Type B pancreatic cell (in vitro differentiated cells): ENCODE data around the gene TBX4. TPM values are rescaled to one million over a fixed set of nuclear protein-coding genes. Genes with fewer than 3 reads are reported as not detected.

Experiments
- DNase-seq: peaks from one replicate; pipeline ENCODE4 v3.0.0; 2021; ENCODE audit warnings: mixed read lengths; ENCODE audit not compliant: unreplicated experiment; ENCODE audit errors: extremely low spot score
- H3K27ac Mint-ChIP-seq: 2 replicates; pipeline ENCODE4 v1.8.0; 2021; ENCODE audit warnings: mild to moderate bottlenecking, mixed read lengths
- H3K27me3 Mint-ChIP-seq: 2 replicates; pipeline ENCODE4 v1.8.0; 2021; ENCODE audit warnings: mixed read lengths
- H3K36me3 Mint-ChIP-seq: 2 replicates; pipeline ENCODE4 v1.8.0; 2021; ENCODE audit warnings: mixed read lengths
- H3K4me1 Mint-ChIP-seq: one replicate; pipeline ENCODE4 v1.8.0; 2021; ENCODE audit warnings: mixed read lengths; ENCODE audit not compliant: unreplicated experiment
- H3K4me3 Mint-ChIP-seq: 2 replicates; pipeline ENCODE4 v1.8.0; 2021; ENCODE audit warnings: mild to moderate bottlenecking, mixed read lengths
- H3K9me3 Mint-ChIP-seq: 2 replicates; pipeline ENCODE4 v1.8.0; 2021; ENCODE audit warnings: mixed read lengths
- total RNA-seq: library from RNA; stranded (reverse); gene quantifications from 2 replicates; pipeline ENCODE4 v1.2.1, GENCODE V29; 2021; ENCODE audit warnings: low replicate concordance
- TF ChIP-seq, protein P1 (sequence below): fragments of 200-600 bp; sonication (generic); conservative IDR thresholded peaks from 2 replicates; pipeline ENCODE4 v1.5.0; 2021; ENCODE audit warnings: antibody characterized with exemption, mild to moderate bottlenecking

The TBX4 gene
- total RNA-seq, 1 donor from 2014 or later, result 1.8 TPM

DNA sequence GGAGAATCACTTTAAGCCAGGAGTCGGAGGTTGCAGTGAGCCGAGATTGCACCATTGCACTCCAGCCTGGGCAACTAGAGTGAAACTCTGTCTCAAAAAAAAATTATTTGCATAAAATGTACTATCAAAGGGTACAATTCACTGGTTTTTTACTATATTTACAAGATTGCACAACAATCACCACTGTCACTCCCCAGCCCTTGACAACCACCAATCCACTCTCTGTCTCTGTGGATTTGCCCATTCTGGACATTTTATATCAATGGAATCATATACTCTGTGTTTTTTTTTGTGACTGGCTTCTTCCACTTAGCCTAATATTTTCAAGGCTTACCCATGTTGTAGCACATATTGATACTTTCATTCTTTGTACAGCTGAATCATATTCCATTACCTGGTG, 33.8 kb upstream of the TBX4 start:
- H3K27ac Mint-ChIP-seq, result no peak overlapping the region
- H3K4me1 Mint-ChIP-seq, result peaks cover 3% of the 10 kb centered on the region
- H3K9me3 Mint-ChIP-seq, result no peaks in the 10 kb centered on the region
- no peaks in the 10 kb centered on the region for H3K36me3 Mint-ChIP-seq
- DNase-seq, result no peak
- H3K27me3 Mint-ChIP-seq, result peaks cover 53% of the 10 kb centered on the region
- TF ChIP-seq, protein P1, sequence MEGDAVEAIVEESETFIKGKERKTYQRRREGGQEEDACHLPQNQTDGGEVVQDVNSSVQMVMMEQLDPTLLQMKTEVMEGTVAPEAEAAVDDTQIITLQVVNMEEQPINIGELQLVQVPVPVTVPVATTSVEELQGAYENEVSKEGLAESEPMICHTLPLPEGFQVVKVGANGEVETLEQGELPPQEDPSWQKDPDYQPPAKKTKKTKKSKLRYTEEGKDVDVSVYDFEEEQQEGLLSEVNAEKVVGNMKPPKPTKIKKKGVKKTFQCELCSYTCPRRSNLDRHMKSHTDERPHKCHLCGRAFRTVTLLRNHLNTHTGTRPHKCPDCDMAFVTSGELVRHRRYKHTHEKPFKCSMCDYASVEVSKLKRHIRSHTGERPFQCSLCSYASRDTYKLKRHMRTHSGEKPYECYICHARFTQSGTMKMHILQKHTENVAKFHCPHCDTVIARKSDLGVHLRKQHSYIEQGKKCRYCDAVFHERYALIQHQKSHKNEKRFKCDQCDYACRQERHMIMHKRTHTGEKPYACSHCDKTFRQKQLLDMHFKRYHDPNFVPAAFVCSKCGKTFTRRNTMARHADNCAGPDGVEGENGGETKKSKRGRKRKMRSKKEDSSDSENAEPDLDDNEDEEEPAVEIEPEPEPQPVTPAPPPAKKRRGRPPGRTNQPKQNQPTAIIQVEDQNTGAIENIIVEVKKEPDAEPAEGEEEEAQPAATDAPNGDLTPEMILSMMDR, result no peak
- H3K4me3 Mint-ChIP-seq, result no peak overlapping the region

- TF ChIP-seq, protein P1, result no peak
- H3K9me3 Mint-ChIP-seq, result no peaks in the 10 kb centered on the region
- peaks cover 60% of the 10 kb centered on the region for H3K27me3 Mint-ChIP-seq
- no peaks in the 10 kb centered on the region for H3K36me3 Mint-ChIP-seq
- H3K4me1 Mint-ChIP-seq, result peaks cover 3% of the 10 kb centered on the region
- no peak for DNase-seq
- no peak overlapping the region for H3K4me3 Mint-ChIP-seq
- H3K27ac Mint-ChIP-seq, result no peak overlapping the region
Observed at GRCh38 chr17:61419496-61420046, 32.7 kb upstream of the TBX4 start.

GRCh38 chr17:61420052-61420451, 32.2 kb upstream of the TBX4 start:
- Mint-ChIP-seq H3K9me3 (no peaks in the 10 kb centered on the region), H3K36me3 (no peaks in the 10 kb centered on the region), H3K4me3 (no peak overlapping the region), H3K27me3 (peaks cover 61% of the 10 kb centered on the region), H3K27ac (no peak overlapping the region), H3K4me1 (peaks cover 3% of the 10 kb centered on the region)
- no peak for DNase-seq
- TF ChIP-seq, protein P1, result no peak

GRCh38 chr17:61420745-61421398, 31.4 kb upstream of the TBX4 start:
- peaks cover 3% of the 10 kb centered on the region for H3K4me1 Mint-ChIP-seq
- H3K4me3 Mint-ChIP-seq, result no peak overlapping the region
- H3K9me3 Mint-ChIP-seq, result no peaks in the 10 kb centered on the region
- TF ChIP-seq, protein P1, result no peak
- DNase-seq, result no peak
- H3K27me3 Mint-ChIP-seq, result peaks cover 61% of the 10 kb centered on the region
- no peaks in the 10 kb centered on the region for H3K36me3 Mint-ChIP-seq
- no peak overlapping the region for H3K27ac Mint-ChIP-seq

GRCh38 chr17:61421460-61421859, 30.8 kb upstream of the TBX4 start:
- H3K4me1 Mint-ChIP-seq, result peaks cover 3% of the 10 kb centered on the region
- H3K27me3 Mint-ChIP-seq, result peaks cover 63% of the 10 kb centered on the region
- DNase-seq, result no peak
- H3K36me3 Mint-ChIP-seq, result no peaks in the 10 kb centered on the region
- TF ChIP-seq, protein P1, result no peak
- no peak overlapping the region for H3K4me3 Mint-ChIP-seq
- no peak overlapping the region for H3K27ac Mint-ChIP-seq
- no peaks in the 10 kb centered on the region for H3K9me3 Mint-ChIP-seq
